PFSK-1 (cell line): Measurements from ENCODE around the gene PRDM15.

ENCODE experiments used
- FOXP2 ChIP-seq: optimal IDR thresholded peaks from 2 replicates; pipeline ENCODE3; 2011; ENCODE audit warnings: borderline replicate concordance, control low read depth, inconsistent platforms; ENCODE audit not compliant: insufficient read depth; ENCODE audit errors: extremely low read length, extremely low read depth
- POLR2AphosphoS5 ChIP-seq: IDR thresholded peaks from 2 replicates; pipeline ENCODE4 v1.6.1; 2012; ENCODE audit warnings: low read depth, mild to moderate bottlenecking, control low read depth, low read length, moderate library complexity
- REST ChIP-seq, 2 experiments: IDR thresholded peaks; 2 replicates each; pipeline versions ENCODE4 v1.6.1 to v1.8.0; 2011 to 2012; ENCODE audit warnings: low read depth in 2 of 2, low read length in 2 of 2, control low read depth in 1 of 2, inconsistent platforms in 1 of 2, mild to moderate bottlenecking in 1 of 2, moderate library complexity in 1 of 2; ENCODE audit not compliant: insufficient read depth in 1 of 2
- SIN3A ChIP-seq: IDR thresholded peaks from 2 replicates; pipeline ENCODE4 v1.6.1; 2012; ENCODE audit warnings: mild to moderate bottlenecking, low read length, moderate library complexity, borderline replicate concordance; ENCODE audit not compliant: insufficient read depth
- TAF1 ChIP-seq: IDR thresholded peaks from 2 replicates; pipeline ENCODE4 v1.6.1; 2012; ENCODE audit warnings: low read length, control low read depth, borderline replicate concordance; ENCODE audit not compliant: insufficient read depth

Gene PRDM15

GRCh38 chr21:41750532-41751151, 128.5 kb downstream of the PRDM15 start:
- TF ChIP-seq FOXP2 = no peak
- no peak for TF ChIP-seq TAF1
- no peak for TF ChIP-seq REST (IDR thresholded peaks at IDR 0.05; ENCODE audit: insufficient read depth in 1 of 2, low read depth in 2 of 2, low read length in 2 of 2)
- TF ChIP-seq POLR2AphosphoS5 = no peak
- TF ChIP-seq SIN3A = no peak

- TF ChIP-seq TAF1 (no peak), FOXP2 (no peak), POLR2AphosphoS5 (no peak), SIN3A (no peak), REST (IDR thresholded peaks at IDR 0.05; ENCODE audit: insufficient read depth in 1 of 2, low read depth in 2 of 2, low read length in 2 of 2) (no peak)
These were observed 129.1 kb downstream of the PRDM15 start for GRCh38 chr21:41750051-41750450.

GRCh38 chr21:41749286-41749685, 129.9 kb downstream of the PRDM15 start:
- TF ChIP-seq POLR2AphosphoS5 = no peak
- TF ChIP-seq SIN3A = no peak
- no peak for TF ChIP-seq FOXP2
- TF ChIP-seq TAF1 = no peak
- TF ChIP-seq REST (IDR thresholded peaks at IDR 0.05; ENCODE audit: insufficient read depth in 1 of 2, low read depth in 2 of 2, low read length in 2 of 2) = no peak
